Type B pancreatic cell (in vitro differentiated cells): Measurements from ENCODE around the gene PACSIN2. TPM values are rescaled to one million over a fixed set of nuclear protein-coding genes. Genes with fewer than 3 reads are reported as not detected.

Source experiments
- DNase-seq: peaks from one replicate; pipeline ENCODE4 v3.0.0; 2021; ENCODE audit warnings: mixed read lengths; ENCODE audit not compliant: unreplicated experiment; ENCODE audit errors: extremely low spot score
- H3K27ac Mint-ChIP-seq: 2 replicates; pipeline ENCODE4 v1.8.0; 2021; ENCODE audit warnings: mild to moderate bottlenecking, mixed read lengths
- H3K27me3 Mint-ChIP-seq: 2 replicates; pipeline ENCODE4 v1.8.0; 2021; ENCODE audit warnings: mixed read lengths
- H3K36me3 Mint-ChIP-seq: 2 replicates; pipeline ENCODE4 v1.8.0; 2021; ENCODE audit warnings: mixed read lengths
- H3K4me1 Mint-ChIP-seq: one replicate; pipeline ENCODE4 v1.8.0; 2021; ENCODE audit warnings: mixed read lengths; ENCODE audit not compliant: unreplicated experiment
- H3K4me3 Mint-ChIP-seq: 2 replicates; pipeline ENCODE4 v1.8.0; 2021; ENCODE audit warnings: mild to moderate bottlenecking, mixed read lengths
- H3K9me3 Mint-ChIP-seq: 2 replicates; pipeline ENCODE4 v1.8.0; 2021; ENCODE audit warnings: mixed read lengths
- total RNA-seq: library from RNA; stranded (reverse); gene quantifications from 2 replicates; pipeline ENCODE4 v1.2.1, GENCODE V29; 2021; ENCODE audit warnings: low replicate concordance
- TF ChIP-seq, protein P1 (sequence below): fragments of 200-600 bp; sonication (generic); conservative IDR thresholded peaks from 2 replicates; pipeline ENCODE4 v1.5.0; 2021; ENCODE audit warnings: antibody characterized with exemption, mild to moderate bottlenecking

The PACSIN2 gene
- total RNA-seq, 1 donor from 2014 or later: 53.4 TPM

DNA sequence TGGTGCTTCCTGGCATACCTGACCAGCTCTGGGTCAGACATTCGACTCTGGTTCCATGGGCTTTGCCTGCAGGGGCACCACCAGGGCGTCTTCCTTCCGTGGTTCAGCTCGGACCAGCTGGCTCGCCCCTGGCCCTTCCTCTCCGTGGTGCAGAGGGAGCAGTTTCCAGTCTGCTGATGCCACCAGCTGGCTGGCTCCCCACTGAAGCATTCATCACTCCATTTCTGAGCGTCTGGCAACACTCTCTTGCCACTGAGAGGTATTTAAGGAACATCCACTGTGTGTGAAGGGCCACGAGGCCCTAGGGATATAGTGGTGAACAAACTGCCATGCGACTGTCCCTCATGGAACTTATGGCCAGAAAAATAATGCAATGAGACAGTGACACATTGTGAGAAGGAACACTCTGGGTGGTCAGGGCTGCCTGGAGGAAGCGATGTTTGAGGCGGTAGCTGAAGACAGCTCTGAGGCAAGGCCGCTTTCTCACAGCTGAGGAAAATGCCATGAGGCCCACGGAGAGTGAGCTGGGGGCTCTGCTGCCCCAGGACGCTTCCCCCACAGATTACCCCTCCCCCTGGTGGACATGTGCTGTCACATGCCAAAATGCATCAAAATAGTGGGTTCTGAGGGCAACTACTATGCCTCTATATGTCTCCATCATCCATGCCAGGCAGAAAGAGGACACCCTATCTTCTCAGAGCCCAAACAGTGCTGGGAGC, 113.0 kb downstream of the PACSIN2 start:
- Mint-ChIP-seq H3K36me3 (peaks cover 3% of the 10 kb centered on the region), H3K4me1 (peaks cover 8% of the 10 kb centered on the region), H3K27me3 (no peaks in the 10 kb centered on the region), H3K9me3 (no peaks in the 10 kb centered on the region), H3K4me3 (no peak overlapping the region), H3K27ac (no peak overlapping the region)
- TF ChIP-seq, protein P1, sequence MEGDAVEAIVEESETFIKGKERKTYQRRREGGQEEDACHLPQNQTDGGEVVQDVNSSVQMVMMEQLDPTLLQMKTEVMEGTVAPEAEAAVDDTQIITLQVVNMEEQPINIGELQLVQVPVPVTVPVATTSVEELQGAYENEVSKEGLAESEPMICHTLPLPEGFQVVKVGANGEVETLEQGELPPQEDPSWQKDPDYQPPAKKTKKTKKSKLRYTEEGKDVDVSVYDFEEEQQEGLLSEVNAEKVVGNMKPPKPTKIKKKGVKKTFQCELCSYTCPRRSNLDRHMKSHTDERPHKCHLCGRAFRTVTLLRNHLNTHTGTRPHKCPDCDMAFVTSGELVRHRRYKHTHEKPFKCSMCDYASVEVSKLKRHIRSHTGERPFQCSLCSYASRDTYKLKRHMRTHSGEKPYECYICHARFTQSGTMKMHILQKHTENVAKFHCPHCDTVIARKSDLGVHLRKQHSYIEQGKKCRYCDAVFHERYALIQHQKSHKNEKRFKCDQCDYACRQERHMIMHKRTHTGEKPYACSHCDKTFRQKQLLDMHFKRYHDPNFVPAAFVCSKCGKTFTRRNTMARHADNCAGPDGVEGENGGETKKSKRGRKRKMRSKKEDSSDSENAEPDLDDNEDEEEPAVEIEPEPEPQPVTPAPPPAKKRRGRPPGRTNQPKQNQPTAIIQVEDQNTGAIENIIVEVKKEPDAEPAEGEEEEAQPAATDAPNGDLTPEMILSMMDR: peak; percentile 54
- no peak for DNase-seq

DNA sequence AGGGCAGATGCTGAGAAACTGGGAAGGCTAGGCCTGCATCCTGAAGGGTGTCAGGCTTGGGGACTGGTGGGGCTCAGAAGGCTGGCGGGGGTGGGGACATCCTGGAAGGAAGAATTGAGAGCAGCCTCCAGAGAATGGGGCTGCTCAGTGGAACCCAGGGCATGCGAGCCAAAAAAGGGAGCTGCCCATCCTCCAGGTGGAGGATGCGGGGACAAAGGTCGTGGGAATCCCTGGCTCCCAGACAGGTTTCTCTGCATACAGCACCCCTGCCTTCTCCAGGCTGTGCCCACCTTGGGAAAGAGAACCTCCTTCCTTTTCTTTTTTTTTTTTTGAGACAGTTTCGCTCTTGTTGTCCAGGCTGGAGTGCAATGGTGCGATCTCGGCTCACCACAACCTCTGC, 117.0 kb downstream of the PACSIN2 start:
- no peaks in the 10 kb centered on the region for H3K9me3 Mint-ChIP-seq
- no peak overlapping the region for H3K27ac Mint-ChIP-seq
- no peaks in the 10 kb centered on the region for H3K27me3 Mint-ChIP-seq
- no peak for DNase-seq
- peaks cover 3% of the 10 kb centered on the region for H3K36me3 Mint-ChIP-seq
- no peaks in the 10 kb centered on the region for H3K4me1 Mint-ChIP-seq
- TF ChIP-seq, protein P1: no peak
- no peak overlapping the region for H3K4me3 Mint-ChIP-seq

DNA sequence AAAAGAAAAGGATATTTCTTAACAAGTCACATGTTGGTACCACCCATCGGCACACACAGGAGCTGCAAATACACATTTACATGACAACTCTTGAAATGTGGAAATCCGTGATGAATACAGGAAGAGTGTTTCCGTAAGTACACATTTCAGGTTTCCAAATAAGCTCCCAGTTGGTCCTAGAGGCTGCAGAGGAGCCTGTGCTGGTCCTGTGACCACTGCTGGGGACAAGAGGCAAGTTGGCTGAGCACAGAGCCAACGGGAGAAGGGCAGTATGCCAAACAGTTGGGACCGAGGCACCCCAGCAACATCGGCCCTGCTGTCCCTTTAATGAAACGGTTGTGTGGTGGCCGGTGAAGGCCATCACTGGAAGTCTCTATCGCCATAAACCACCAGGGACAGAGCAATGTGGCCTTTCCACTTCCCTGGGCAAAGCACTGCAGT, 119.4 kb downstream of the PACSIN2 start:
- Mint-ChIP-seq H3K27ac (no peak overlapping the region), H3K27me3 (no peaks in the 10 kb centered on the region), H3K4me1 (no peaks in the 10 kb centered on the region), H3K9me3 (no peaks in the 10 kb centered on the region), H3K4me3 (no peak overlapping the region), H3K36me3 (peaks cover 3% of the 10 kb centered on the region)
- no peak for DNase-seq
- TF ChIP-seq, protein P1: no peak

DNA sequence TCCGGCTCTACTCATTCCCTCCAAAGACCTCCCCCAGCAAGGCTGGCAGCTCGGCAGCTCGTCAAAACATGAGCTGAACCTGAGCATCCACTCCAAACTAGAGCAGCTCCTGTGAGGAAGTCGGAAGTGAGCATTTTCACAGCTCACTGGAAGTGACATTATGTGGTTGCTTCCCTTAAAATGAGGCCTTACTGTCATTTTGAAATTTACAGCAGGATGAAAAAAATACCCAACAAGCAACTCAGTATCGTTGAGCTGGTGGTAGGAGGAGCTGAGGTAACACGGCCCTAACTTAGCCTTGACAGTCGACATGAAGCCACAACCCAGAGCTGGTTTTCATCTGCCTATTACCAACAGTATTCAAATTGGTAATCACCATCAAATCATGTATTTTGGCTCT, 119.9 kb downstream of the PACSIN2 start:
- H3K27ac Mint-ChIP-seq: no peak overlapping the region
- H3K36me3 Mint-ChIP-seq: peaks cover 3% of the 10 kb centered on the region
- H3K4me3 Mint-ChIP-seq: no peak overlapping the region
- TF ChIP-seq, protein P1: no peak
- H3K4me1 Mint-ChIP-seq: no peaks in the 10 kb centered on the region
- H3K27me3 Mint-ChIP-seq: no peaks in the 10 kb centered on the region
- DNase-seq: no peak
- no peaks in the 10 kb centered on the region for H3K9me3 Mint-ChIP-seq

DNA sequence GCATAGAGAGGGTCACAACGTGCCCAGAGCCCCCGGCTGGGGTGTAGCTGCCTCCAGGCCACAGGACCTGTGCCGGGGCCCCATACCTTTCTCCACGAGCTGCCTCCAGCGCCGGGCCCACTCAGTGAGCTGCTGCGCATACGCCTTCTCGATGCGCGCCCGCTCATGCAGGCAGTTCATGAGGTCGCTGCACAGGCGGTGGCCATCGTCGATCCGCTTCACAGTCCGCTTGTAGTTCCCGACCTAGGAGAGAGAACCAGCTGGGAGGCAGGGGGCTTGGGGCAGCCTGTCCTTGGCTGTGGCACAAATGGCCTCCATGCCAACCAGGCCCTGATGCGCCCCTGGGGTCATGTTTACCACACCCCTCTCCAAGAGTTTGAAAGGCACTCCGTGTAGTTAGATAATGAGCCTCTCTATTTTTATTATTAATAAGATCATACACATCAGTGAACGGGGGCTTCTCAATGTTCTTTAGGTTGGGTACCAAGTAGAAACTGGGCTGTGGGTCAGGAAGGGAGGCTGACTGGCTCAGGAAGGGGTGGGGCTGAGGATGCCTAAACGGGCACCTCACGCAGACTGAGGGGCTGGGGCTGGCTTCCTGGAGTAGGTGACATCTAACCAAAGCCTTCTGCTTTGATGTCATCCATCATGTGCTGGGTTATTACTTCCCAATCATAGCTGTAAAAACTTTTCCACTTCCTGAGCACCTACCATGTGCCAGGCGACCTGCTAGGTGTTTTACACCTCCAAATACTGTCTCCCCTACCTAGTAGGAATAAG, 121.4 kb downstream of the PACSIN2 start:
- no peak for DNase-seq
- TF ChIP-seq, protein P1: no peak
- Mint-ChIP-seq H3K36me3 (peaks cover 7% of the 10 kb centered on the region), H3K4me3 (no peak overlapping the region), H3K4me1 (no peaks in the 10 kb centered on the region), H3K9me3 (no peaks in the 10 kb centered on the region), H3K27me3 (no peaks in the 10 kb centered on the region), H3K27ac (no peak overlapping the region)
